ENCODE measurements around the gene TAOK3. TPM values are rescaled to one million over a fixed set of nuclear protein-coding genes. Genes with fewer than 3 reads are reported as not detected.

TAOK3 gene
- total and polyA plus RNA-seq, 9 of the 15 experiments (the other 6 are each of a cell fraction or from before 2014, with no cell fraction given), result 24.3 to 83.5 (median 47.1) TPM

DNA sequence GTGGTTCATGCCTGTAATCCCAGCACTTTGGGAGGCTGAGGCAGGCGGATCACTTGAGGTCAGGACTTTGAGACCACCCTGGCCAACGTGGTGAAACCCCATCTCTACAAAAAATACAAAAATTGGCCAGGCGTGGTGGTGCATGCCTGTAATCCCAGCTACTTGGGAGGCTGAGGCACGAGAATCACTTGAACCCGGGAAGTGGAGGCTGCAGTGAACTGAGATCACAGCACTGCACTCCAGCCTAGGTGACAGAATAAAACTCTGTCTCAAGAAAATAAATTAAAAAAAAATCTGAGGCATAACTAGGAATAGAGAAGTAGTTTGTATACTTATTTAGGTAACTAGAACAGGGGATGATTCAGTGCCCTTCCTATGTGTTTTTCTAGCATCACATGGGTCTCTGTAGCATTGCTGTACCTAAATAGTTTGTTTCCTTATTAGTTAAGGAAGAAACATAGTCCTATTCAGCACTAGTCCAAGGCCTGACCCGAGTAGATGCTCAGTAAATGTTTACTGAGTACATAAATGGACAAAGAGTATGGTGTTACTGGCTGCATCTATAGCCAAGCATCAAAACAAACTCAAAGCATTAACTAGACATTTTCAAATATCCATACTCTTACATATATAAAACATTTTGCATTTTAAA lies 21.7 kb downstream of the TAOK3 start:
- peaks cover 17% of the 10 kb centered on the region for H3K9me3 ChIP-seq (replicated peaks; ENCODE audit: control insufficient read depth, insufficient read depth, low read depth, low read length)
- TF ChIP-seq BCOR (IDR thresholded peaks at IDR 0.05) (peak; percentile 28; the same call in 1 of the 2 replicates), NFXL1 (CRISPR knock-in tag; IDR thresholded peaks at IDR 0.05) (no peak), PTBP1 (IDR thresholded peaks at IDR 0.05; ENCODE audit: low read depth, low read length) (no peak), ZNF184 (CRISPR knock-in tag; IDR thresholded peaks at IDR 0.05) (no peak), FOXK1 (CRISPR knock-in tag; IDR thresholded peaks at IDR 0.05; ENCODE audit: borderline replicate concordance) (no peak)
- TF ChIP-seq, protein P1, sequence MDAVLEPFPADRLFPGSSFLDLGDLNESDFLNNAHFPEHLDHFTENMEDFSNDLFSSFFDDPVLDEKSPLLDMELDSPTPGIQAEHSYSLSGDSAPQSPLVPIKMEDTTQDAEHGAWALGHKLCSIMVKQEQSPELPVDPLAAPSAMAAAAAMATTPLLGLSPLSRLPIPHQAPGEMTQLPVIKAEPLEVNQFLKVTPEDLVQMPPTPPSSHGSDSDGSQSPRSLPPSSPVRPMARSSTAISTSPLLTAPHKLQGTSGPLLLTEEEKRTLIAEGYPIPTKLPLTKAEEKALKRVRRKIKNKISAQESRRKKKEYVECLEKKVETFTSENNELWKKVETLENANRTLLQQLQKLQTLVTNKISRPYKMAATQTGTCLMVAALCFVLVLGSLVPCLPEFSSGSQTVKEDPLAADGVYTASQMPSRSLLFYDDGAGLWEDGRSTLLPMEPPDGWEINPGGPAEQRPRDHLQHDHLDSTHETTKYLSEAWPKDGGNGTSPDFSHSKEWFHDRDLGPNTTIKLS (IDR thresholded peaks at IDR 0.05; ENCODE audit: borderline replicate concordance, low read depth), result no peak
- ChIA-PET POLR2A (interaction anchor here (1.5 kb wide), 1 partner anchor 10 kb away, joined by 3 read pairs; no protein-coding TSS in a partner anchor), CTCF (ENCODE audit: low intra/inter-chr PET ratio) (interaction anchor here (0.6 kb wide), 1 partner anchor 25 kb away, joined by 3 read pairs; the partner anchor contains the start of gene SUDS3)
- peaks cover 82% of the 10 kb centered on the region for H3K79me2 ChIP-seq (ENCODE audit: control insufficient read depth, insufficient read depth, low read length)
- intact Hi-C loops (cut with micrococcal nuclease), result no loop called here
- no peak overlapping the region for H2AFZ ChIP-seq (ENCODE audit: low read depth, low read length)
- BruUV-seq (replicated peaks), result no TSS peak
- H3K4me2 ChIP-seq (ENCODE audit: insufficient read depth, low read length), result no peak overlapping the region
- H3K27ac ChIP-seq (ENCODE audit: extremely low read depth, low read depth, low read length), result no peak overlapping the region
- H3K4me1 ChIP-seq (replicated peaks in 1 of 2; ENCODE audit: control insufficient read depth in 2 of 2, insufficient read depth in 2 of 2, low read length in 2 of 2), result peaks cover 7 to 20% of the 10 kb centered on the region in 2 experiments; a peak in 4 of 5 replicates
- ATAC-seq (no peak), FAIRE-seq (no peak), DNase-seq (ENCODE audit: extremely low read depth in 1 of 4, low spot score in 3 of 4) (no peak)
- no peaks in the 10 kb centered on the region for H4K20me1 ChIP-seq (replicated peaks; ENCODE audit: control insufficient read depth, insufficient read depth, low read length)
- H3K9ac ChIP-seq (ENCODE audit: insufficient read depth in 1 of 2, low read depth in 2 of 2, low read length in 2 of 2), result no peak overlapping the region
- H3K36me3 ChIP-seq (ENCODE audit: control insufficient read depth, insufficient read depth, low read length), result peaks cover 30% of the 10 kb centered on the region
- no peak overlapping the region for H3K4me3 ChIP-seq
- no peaks in the 10 kb centered on the region for H3K9me1 ChIP-seq (ENCODE audit: control insufficient read depth, insufficient read depth, low read length)
- in situ Hi-C loops (cut with MboI), result loop anchor here (25.0 kb wide), 1 partner anchor 164 kb away; no protein-coding TSS in a partner anchor
- no peaks in the 10 kb centered on the region for H3K27me3 ChIP-seq (ENCODE audit: control insufficient read depth in 2 of 2, insufficient read depth in 2 of 2, low read length in 2 of 2)
- 90% methylated on average over 6 of the region's 6 CpGs for WGBS (ENCODE audit: insufficient coverage, low coverage, missing lambda C conversion rate)

Measured in K562 (cell line).